Measurements from ENCODE around the gene PRKACB. TPM values are rescaled to one million over a fixed set of nuclear protein-coding genes. Genes with fewer than 3 reads are reported as not detected.
A peak's percentile ranks its signal among the peaks of the same experiment; 100 is the strongest.

Gene PRKACB
- total and polyA plus RNA-seq, 2 of the 8 experiments (the other 6 are each of a cell fraction or from before 2014, with no cell fraction given) = 7.8 to 31.0 TPM

DNA sequence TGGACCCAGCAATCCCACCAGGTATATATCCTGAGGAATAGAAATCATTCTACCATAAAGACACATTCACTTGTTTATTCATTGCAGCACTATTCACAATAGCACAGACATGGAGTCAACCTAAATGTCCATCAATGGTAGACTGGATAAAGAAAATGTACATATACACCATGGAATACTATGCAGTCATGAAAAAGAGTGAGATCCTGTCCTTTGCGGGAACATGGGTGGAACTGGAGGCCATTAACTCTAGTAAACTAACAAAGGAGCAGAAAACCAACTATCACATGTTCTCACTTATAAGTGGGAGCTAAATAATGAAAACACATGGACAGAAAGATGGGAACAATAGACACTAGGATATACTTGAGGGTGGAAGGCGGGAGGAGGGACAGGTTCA lies 36.1 kb upstream of the PRKACB start:
- Histone ChIP-seq H2AFZ (ENCODE audit: low read length) (no peak overlapping the region), H3K9me3 (ENCODE audit: insufficient read depth in 2 of 2, low read depth in 1 of 2, low read length in 1 of 2) (no peaks in the 10 kb centered on the region; a peak in 1 of 4 replicates), H3K4me2 (ENCODE audit: insufficient read depth in 1 of 2, low read depth in 2 of 2, low read length in 2 of 2) (no peak overlapping the region), H3K56ac (replicated peaks; ENCODE audit: insufficient read length, low read depth, low read length) (no peak overlapping the region), H3K23me2 (ENCODE audit: low read depth, low read length) (no peaks in the 10 kb centered on the region), H4K8ac (ENCODE audit: extremely low read depth, insufficient read depth, low read length) (no peak overlapping the region), H2AK5ac (ENCODE audit: low read depth, low read length) (no peak overlapping the region), H3K14ac (ENCODE audit: insufficient read length) (no peak overlapping the region), H3K79me1 (ENCODE audit: low read depth, low read length) (no peaks in the 10 kb centered on the region), H2BK120ac (replicated peaks; ENCODE audit: low read depth, low read length) (no peak overlapping the region), H3K4me3 (ENCODE audit: extremely low read depth in 1 of 4, insufficient read depth in 2 of 4, low read depth in 3 of 4, low read length in 4 of 4) (no peak overlapping the region), H2BK5ac (ENCODE audit: low read depth, low read length) (no peak overlapping the region), H2BK12ac (ENCODE audit: low read depth, low read length) (no peak overlapping the region), H3K79me2 (ENCODE audit: control insufficient read depth in 1 of 2, insufficient read depth in 2 of 2, low read length in 2 of 2) (no peaks in the 10 kb centered on the region), H3K27ac (ENCODE audit: low read depth, low read length) (no peak overlapping the region), H2BK15ac (ENCODE audit: low read length) (no peak overlapping the region), H3K9ac (replicated peaks in 1 of 4; ENCODE audit: extremely low read depth in 1 of 4, low read depth in 3 of 4, low read length in 3 of 4) (no peak overlapping the region), H4K5ac (ENCODE audit: insufficient read length, low read depth, low read length) (no peak overlapping the region), H4K20me1 (replicated peaks in 1 of 2; ENCODE audit: control insufficient read depth in 1 of 2, insufficient read depth in 2 of 2, low read length in 2 of 2) (no peaks in the 10 kb centered on the region), H3K27me3 (replicated peaks in 1 of 4; ENCODE audit: control insufficient read depth in 3 of 4, extremely low read depth in 1 of 4, insufficient read depth in 3 of 4, low read length in 3 of 4) (no peaks in the 10 kb centered on the region), H2BK20ac (ENCODE audit: low read length) (no peak overlapping the region), H3K36me3 (ENCODE audit: control insufficient read depth in 2 of 4, insufficient read depth in 4 of 4, low read length in 3 of 4) (no peaks in the 10 kb centered on the region), H3K23ac (ENCODE audit: insufficient read length) (no peak overlapping the region), H3K18ac (ENCODE audit: extremely low read depth, low read length) (no peak overlapping the region), H3K4me1 (replicated peaks in 1 of 4; ENCODE audit: control insufficient read depth in 3 of 4, insufficient read depth in 4 of 4, low read length in 3 of 4) (peaks cover 0 to 7% (median 3%) of the 10 kb centered on the region in 4 experiments; a peak in 2 of 7 replicates), H4K91ac (replicated peaks; ENCODE audit: insufficient read length, low read length) (no peak overlapping the region), H3K4ac (replicated peaks; ENCODE audit: insufficient read length, low read depth, low read length) (no peak overlapping the region)
- ChIA-PET CTCF (ENCODE audit: partially characterized antibody) (no interaction called here), POLR2A (ENCODE audit: partially characterized antibody) (no interaction called here)
- 100% methylated on average over 2 of the region's 2 CpGs; no CpG with 5 or more reads in 1 of the 2 experiments for WGBS, 2 experiments (ENCODE audit: extremely low coverage in 1 of 2, insufficient coverage in 1 of 2, insufficient read length in 1 of 2, insufficient replicate concordance in 2 of 2, low coverage in 1 of 2, low lambda C conversion rate in 2 of 2, missing lambda C conversion rate in 1 of 2)
- no peak for FAIRE-seq
- DNase-seq (ENCODE audit: low read depth in 1 of 2, low spot score in 2 of 2) = no peak
- peak; percentile 35; the same call in 1 of the 2 replicates for TF ChIP-seq KDM1A (IDR thresholded peaks at IDR 0.05; ENCODE audit: borderline replicate concordance, low read length)
- no peak for TF ChIP-seq CBX8 (IDR thresholded peaks at IDR 0.05; ENCODE audit: borderline replicate concordance, low read depth, low read length)

Data from H1 (cell line).